Liver (tissue), 3 donors: ENCODE data around the gene TP53INP2.

Experiments
- FOXA1 ChIP-seq: IDR thresholded peaks from 2 replicates; pipeline ENCODE4 v1.6.1; 2016; ENCODE audit warnings: antibody characterized with exemption
- JUND ChIP-seq, 2 donors: IDR thresholded peaks; 2 replicates each; pipeline ENCODE4 v1.6.1; 2016; ENCODE audit warnings: antibody characterized with exemption in 2 of 2
- NR2F2 ChIP-seq: IDR thresholded peaks from 2 replicates; pipeline ENCODE4 v1.6.1; 2016; ENCODE audit warnings: antibody characterized with exemption
- RAD21 ChIP-seq, 2 donors: IDR thresholded peaks; 2 replicates each; pipeline ENCODE4 v1.6.1; 2016; ENCODE audit warnings: antibody characterized with exemption in 2 of 2, mild to moderate bottlenecking in 2 of 2
- YY1 ChIP-seq: IDR thresholded peaks from 2 replicates; pipeline ENCODE4 v1.6.1; 2016; ENCODE audit warnings: antibody characterized with exemption, mild to moderate bottlenecking
- ZBTB33 ChIP-seq: IDR thresholded peaks from 2 replicates; pipeline ENCODE4 v1.6.1; 2016; ENCODE audit warnings: antibody characterized with exemption
- TF ChIP-seq, protein P1 (sequence below): fragments of 150-350 bp; IDR thresholded peaks from 2 replicates; pipeline ENCODE4 v1.5.1; 2017; ENCODE audit warnings: improper control_type of control experiment, low read depth, low read length; ENCODE audit not compliant: missing input control
- TF ChIP-seq, protein P2 (sequence below): IDR thresholded peaks from 2 replicates; pipeline ENCODE4 v1.6.1; 2016; ENCODE audit warnings: antibody characterized with exemption
- TF ChIP-seq, protein P3 (sequence below): IDR thresholded peaks from 2 replicates; pipeline ENCODE4 v1.6.1; 2016; ENCODE audit warnings: antibody characterized with exemption, mild to moderate bottlenecking
- TF ChIP-seq, protein P4 (sequence below): IDR thresholded peaks from 2 replicates; pipeline ENCODE4 v1.6.1; 2016; ENCODE audit warnings: antibody characterized with exemption
- donor health status: healthy.
- donor health status: healthy.

DNA sequence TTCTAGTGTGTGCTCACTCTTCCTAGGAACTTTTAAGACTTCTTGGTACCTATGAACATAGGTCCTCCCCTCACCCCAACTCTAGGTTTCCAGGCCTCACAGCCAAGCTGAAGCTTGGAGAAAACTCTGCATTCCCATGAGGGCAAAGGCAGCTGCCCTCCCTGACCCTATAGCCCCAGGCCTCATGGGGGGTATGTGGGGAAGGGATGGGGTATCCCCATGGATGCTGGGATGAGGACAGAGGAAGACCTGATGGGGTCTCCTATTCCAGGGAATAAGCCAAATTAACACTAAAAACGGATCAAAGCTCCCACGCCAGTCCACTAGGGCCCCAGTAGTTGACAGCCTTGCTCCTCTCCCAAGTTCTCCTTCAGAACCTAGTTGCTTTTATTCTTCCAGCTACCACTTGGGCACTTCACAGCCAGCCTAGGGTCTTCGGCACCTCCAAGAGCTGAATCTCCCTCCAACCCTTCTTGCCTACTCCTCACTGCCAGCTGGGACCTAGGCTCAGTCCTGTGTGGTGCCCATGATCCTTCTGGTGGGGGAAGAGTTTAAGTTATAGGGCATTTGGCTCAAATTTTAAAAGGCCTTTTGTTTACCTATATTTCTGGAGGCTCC is 7.8 kb downstream of the TP53INP2 start:
- no peak for TF ChIP-seq JUND (IDR thresholded peaks at IDR 0.05)
- TF ChIP-seq, protein P1, sequence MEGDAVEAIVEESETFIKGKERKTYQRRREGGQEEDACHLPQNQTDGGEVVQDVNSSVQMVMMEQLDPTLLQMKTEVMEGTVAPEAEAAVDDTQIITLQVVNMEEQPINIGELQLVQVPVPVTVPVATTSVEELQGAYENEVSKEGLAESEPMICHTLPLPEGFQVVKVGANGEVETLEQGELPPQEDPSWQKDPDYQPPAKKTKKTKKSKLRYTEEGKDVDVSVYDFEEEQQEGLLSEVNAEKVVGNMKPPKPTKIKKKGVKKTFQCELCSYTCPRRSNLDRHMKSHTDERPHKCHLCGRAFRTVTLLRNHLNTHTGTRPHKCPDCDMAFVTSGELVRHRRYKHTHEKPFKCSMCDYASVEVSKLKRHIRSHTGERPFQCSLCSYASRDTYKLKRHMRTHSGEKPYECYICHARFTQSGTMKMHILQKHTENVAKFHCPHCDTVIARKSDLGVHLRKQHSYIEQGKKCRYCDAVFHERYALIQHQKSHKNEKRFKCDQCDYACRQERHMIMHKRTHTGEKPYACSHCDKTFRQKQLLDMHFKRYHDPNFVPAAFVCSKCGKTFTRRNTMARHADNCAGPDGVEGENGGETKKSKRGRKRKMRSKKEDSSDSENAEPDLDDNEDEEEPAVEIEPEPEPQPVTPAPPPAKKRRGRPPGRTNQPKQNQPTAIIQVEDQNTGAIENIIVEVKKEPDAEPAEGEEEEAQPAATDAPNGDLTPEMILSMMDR = no peak
- no peak for TF ChIP-seq YY1
- TF ChIP-seq NR2F2 = no peak
- TF ChIP-seq ZBTB33 = no peak
- no peak for TF ChIP-seq RAD21 (IDR thresholded peaks at IDR 0.05)
- TF ChIP-seq FOXA1 = no peak
- TF ChIP-seq, protein P2, sequence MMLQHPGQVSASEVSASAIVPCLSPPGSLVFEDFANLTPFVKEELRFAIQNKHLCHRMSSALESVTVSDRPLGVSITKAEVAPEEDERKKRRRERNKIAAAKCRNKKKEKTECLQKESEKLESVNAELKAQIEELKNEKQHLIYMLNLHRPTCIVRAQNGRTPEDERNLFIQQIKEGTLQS = no peak
- TF ChIP-seq, protein P3, sequence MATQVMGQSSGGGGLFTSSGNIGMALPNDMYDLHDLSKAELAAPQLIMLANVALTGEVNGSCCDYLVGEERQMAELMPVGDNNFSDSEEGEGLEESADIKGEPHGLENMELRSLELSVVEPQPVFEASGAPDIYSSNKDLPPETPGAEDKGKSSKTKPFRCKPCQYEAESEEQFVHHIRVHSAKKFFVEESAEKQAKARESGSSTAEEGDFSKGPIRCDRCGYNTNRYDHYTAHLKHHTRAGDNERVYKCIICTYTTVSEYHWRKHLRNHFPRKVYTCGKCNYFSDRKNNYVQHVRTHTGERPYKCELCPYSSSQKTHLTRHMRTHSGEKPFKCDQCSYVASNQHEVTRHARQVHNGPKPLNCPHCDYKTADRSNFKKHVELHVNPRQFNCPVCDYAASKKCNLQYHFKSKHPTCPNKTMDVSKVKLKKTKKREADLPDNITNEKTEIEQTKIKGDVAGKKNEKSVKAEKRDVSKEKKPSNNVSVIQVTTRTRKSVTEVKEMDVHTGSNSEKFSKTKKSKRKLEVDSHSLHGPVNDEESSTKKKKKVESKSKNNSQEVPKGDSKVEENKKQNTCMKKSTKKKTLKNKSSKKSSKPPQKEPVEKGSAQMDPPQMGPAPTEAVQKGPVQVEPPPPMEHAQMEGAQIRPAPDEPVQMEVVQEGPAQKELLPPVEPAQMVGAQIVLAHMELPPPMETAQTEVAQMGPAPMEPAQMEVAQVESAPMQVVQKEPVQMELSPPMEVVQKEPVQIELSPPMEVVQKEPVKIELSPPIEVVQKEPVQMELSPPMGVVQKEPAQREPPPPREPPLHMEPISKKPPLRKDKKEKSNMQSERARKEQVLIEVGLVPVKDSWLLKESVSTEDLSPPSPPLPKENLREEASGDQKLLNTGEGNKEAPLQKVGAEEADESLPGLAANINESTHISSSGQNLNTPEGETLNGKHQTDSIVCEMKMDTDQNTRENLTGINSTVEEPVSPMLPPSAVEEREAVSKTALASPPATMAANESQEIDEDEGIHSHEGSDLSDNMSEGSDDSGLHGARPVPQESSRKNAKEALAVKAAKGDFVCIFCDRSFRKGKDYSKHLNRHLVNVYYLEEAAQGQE = no peak
- TF ChIP-seq, protein P4, sequence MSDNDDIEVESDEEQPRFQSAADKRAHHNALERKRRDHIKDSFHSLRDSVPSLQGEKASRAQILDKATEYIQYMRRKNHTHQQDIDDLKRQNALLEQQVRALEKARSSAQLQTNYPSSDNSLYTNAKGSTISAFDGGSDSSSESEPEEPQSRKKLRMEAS = no peak
